Gastrocnemius medialis (tissue), 4 donors: ENCODE results near the gene KIAA1549.

Experiments
- CTCF ChIP-seq, 5 experiments: fragments of 450-650 bp in 3 of 5; fragments of 200-600 bp in 2 of 5; sonication (generic) in 2 of 5; IDR thresholded peaks in 4 of 5; conservative IDR thresholded peaks in 1 of 5; 1 replicate in 4 of 5; 2 replicates in 1 of 5; pipeline ENCODE4 v1.5.1; 2016 to 2019; ENCODE audit warnings: antibody characterized with exemption in 5 of 5, mild to moderate bottlenecking in 3 of 5, moderate library complexity in 3 of 5
- POLR2A ChIP-seq, 2 donors: fragments of 450-650 bp; IDR thresholded peaks; one replicate each; pipeline ENCODE4 v1.6.1; 2017; ENCODE audit warnings: antibody characterized with exemption in 2 of 2, mild to moderate bottlenecking in 2 of 2, moderate library complexity in 2 of 2

GRCh38 chr7:138918756-138919155 lies 62.4 kb downstream of the KIAA1549 start:
- TF ChIP-seq CTCF (IDR thresholded peaks at IDR 0.05 in 4 of 5, conservative IDR thresholded peaks at IDR 0.05 in 1 of 5) (no peak), POLR2A (IDR thresholded peaks at IDR 0.05) (no peak)
